GM10248 (cell line): ENCODE data around the gene SH3BGRL3.
A peak's percentile ranks its signal among the peaks of the same experiment; 100 is the strongest.
"Not testable (repeated sequence)": the region's sequence is repeated elsewhere in the genome, so short reads cannot be mapped to it uniquely, and the experiment has no call there.

Experiments used
- CTCF ChIA-PET: fragments of 300-600 bp; sonication (Branson Sonifier 250); formaldehyde crosslinking; extraction: SDS; loops from one replicate; lab custom pipeline; 2021; ENCODE audit warnings: antibody characterized with exemption; lab: Yijun Ruan, JAX
- POLR2A ChIA-PET: fragments of 350-650 bp; sonication (Branson Sonifier 250); formaldehyde crosslinking; extraction: SDS; loops from one replicate; lab custom pipeline; 2020; ENCODE audit warnings: antibody characterized with exemption; lab: Yijun Ruan, JAX
- DNase-seq: peaks from one replicate; pipeline ENCODE4 v3.0.0; 2012; ENCODE audit errors: extremely low spot score
- CTCF ChIP-seq: IDR thresholded peaks from 2 replicates; pipeline ENCODE4 v1.5.1; 2012; ENCODE audit warnings: mild to moderate bottlenecking, low read depth; ENCODE audit errors: extremely low read depth, missing control alignments, control extremely low read depth

Gene SH3BGRL3

GRCh38 chr1:26300578-26301275 is 20.8 kb downstream of the SH3BGRL3 start:
- DNase-seq = no peak
- ChIA-PET POLR2A (no interaction called here), CTCF (interaction anchor here (1.0 to 8.2 kb wide), 6 partner anchors 12 to 117 kb away, joined by 3 to 65 read pairs (median 7); partner anchors contain the start of gene CD52)
- TF ChIP-seq CTCF = no peak

- ChIA-PET POLR2A (no interaction called here), CTCF (interaction anchor here (1.7 to 8.2 kb wide), 3 partner anchors 15 to 19 kb away, joined by 4 to 65 read pairs (median 17); partner anchors contain the start of gene CD52)
- no peak for DNase-seq
- no peak for TF ChIP-seq CTCF
Measured at GRCh38 chr1:26302733-26303405, 23.0 kb downstream of the SH3BGRL3 start.

- CTCF ChIA-PET = interaction anchor here (2.0 to 21.1 kb wide), 3 partner anchors 9 to 22 kb away, joined by 7 to 690 read pairs (median 17); partner anchors contain the start of gene SH3BGRL3
- no peak for TF ChIP-seq CTCF
- POLR2A ChIA-PET = no interaction called here
- DNase-seq = no peak
Measured at GRCh38 chr1:26305667-26306289, 25.9 kb downstream of the SH3BGRL3 start.

GRCh38 chr1:26306290-26307229 is 26.7 kb downstream of the SH3BGRL3 start, which contains the start of gene UBXN11:
Gene UBXN11, minus strand, starts transcription at chr1:26306636. Its CDS starts 3,753 bp downstream, at chr1:26302883.
- ChIA-PET POLR2A (interaction anchor here (1.3 kb wide), 1 partner anchor 13 kb away, joined by 8 read pairs; no protein-coding TSS in a partner anchor), CTCF (interaction anchor here (0.7 to 21.1 kb wide), 4 partner anchors 10 to 73 kb away, joined by 3 to 690 read pairs (median 14); partner anchors contain the start of genes CEP85 and SH3BGRL3)
- DNase-seq = peak; percentile 98
- TF ChIP-seq CTCF = no peak

- TF ChIP-seq CTCF = no peak
- no peak for DNase-seq
- ChIA-PET POLR2A (interaction anchor here (0.6 to 1.3 kb wide), 2 partner anchors 12 to 69 kb away, joined by 5 to 8 read pairs; no protein-coding TSS in a partner anchor), CTCF (interaction anchor here (1.0 to 21.1 kb wide), 5 partner anchors 11 to 74 kb away, joined by 3 to 690 read pairs (median 13); partner anchors contain the start of genes CD52, CEP85 and SH3BGRL3)
Measured at GRCh38 chr1:26307363-26307781, 27.5 kb downstream of the SH3BGRL3 start.

GRCh38 chr1:26307966-26308899 is 28.3 kb downstream of the SH3BGRL3 start:
- DNase-seq = not testable (repeated sequence)
- ChIA-PET POLR2A (interaction anchor here (0.5 to 0.6 kb wide), 2 partner anchors 9 to 70 kb away, joined by 3 to 5 read pairs; no protein-coding TSS in a partner anchor), CTCF (interaction anchor here (0.9 to 21.1 kb wide), 6 partner anchors 10 to 109 kb away, joined by 3 to 690 read pairs (median 8); partner anchors contain the start of genes CD52, CEP85 and SH3BGRL3)
